DMS 273 (cell line): ENCODE data around the gene SUPT3H.

Experiments
- DNase-seq: peaks from one replicate; lab custom pipeline; 2025; ENCODE audit not compliant: unreplicated experiment; lab: John Stamatoyannopoulos, UW

The SUPT3H gene

DNA sequence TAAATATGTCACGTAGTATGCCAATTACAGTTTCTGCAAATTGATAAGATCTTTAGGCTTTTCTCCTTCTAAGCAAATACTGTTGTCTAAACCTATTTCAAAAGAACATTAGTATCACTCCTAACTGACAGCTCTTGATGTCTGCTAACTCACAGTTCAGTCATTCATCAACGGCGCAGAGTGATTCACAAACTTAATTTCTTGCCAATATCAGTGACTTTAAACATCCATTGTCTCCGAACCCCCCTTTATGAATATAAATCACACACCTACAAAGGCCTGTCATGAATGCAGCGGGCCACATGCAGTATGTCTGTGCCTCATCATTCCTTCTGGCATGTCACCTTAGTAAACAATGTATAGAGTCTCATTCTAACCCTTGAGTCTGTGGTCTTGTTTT is 569.6 kb downstream of the SUPT3H start:
- no peak for DNase-seq

DNA sequence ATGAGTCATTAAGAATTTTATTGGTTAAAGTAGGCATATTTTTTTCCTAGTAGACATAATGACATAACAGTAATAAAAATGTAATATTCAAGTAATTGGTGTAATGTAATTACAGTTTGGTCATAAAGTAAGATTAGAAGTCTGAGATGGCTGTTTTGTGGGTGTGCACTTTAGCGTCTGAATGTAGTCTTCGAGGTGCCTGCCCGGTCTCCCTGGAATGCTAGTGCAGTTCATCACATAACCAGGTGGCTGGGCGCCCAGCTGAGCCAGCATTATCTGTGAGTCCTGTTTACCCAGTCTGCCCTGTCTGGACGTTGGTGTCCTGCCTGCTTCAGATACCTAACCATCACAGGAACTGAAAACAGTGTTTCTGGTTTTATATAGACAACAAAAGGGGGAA is 571.1 kb downstream of the SUPT3H start:
- peak; percentile 2 for DNase-seq

DNA sequence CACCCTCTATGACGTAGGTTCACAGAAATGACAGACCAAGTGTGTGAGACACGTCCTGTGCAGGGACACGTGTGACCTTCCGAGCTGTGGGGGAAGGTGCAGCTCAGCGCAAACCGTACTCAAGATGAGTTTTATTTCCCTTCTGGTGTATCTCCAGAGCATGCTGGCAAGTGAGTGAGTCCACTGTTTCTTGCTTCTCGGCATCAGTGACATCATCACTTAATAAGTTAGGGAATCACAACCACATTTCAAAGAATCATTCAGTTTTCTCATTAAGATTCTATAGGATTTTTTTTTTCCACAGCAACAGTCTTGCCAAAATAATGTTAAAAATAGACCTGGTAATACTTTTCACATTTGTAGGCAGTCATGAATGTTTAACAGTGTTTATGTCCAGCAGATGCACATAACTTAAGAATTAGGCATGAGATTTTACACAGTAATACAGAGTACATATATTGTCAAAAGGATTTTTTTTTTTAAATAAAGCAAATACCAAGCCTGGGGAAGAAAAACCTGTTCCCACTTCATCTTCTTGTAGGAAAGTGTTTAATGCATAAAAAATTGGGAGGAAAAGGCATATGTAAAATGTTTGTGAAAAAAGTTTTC is 572.4 kb downstream of the SUPT3H start:
- no peak for DNase-seq

- DNase-seq, result no peak
Observed at GRCh38 chr6:44804546-44805159, 573.1 kb downstream of the SUPT3H start.

GRCh38 chr6:44804016-44804415 is 573.7 kb downstream of the SUPT3H start:
- DNase-seq, result no peak

- peak; percentile 31 for DNase-seq
Observed at GRCh38 chr6:44800784-44801592, 576.7 kb downstream of the SUPT3H start.

- peak; percentile 80 for DNase-seq
Observed at GRCh38 chr6:44800171-44800783, 577.5 kb downstream of the SUPT3H start.

DNA sequence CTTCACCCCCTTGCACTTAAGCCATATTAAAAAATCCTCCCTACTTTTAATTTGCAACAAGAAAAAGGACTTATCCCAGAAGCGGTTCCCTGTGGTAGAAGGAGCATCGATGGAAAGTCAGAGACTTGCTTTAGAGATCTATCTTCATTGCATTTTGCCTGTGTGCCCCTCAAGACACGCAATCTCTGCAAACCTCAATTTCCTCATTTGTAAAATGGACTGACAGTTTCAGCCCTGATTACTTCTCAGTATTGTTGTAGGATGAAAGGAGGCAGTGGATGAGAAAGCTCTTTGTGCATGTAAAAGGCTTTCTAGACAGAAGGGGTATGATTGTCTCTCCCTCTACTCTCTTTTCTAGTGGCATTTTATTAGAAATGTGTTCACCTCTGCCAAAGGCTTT is 580.0 kb downstream of the SUPT3H start:
- no peak for DNase-seq

GRCh38 chr6:44795326-44795725 is 582.4 kb downstream of the SUPT3H start:
- no peak for DNase-seq

- no peak for DNase-seq
Observed at GRCh38 chr6:44789806-44790205, 587.9 kb downstream of the SUPT3H start.

DNA sequence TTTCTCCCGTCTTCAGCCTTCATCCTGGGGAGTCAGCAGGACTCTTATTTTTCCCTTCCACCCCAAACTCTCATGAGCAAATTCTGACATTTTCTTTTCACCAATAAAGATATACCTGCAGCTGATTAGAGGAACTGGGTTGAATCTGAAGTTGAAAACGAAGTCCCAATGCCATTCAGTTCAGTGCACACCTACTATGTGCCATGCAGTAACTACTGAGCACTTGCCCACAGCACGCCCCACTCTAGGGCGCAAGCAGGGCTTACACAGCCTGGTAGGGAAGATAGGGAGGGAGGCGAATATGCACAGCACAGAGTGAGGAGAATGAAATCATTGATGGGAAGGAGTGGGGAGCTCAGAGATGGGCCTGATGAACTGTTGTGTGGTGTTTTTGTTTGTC is 588.7 kb downstream of the SUPT3H start:
- DNase-seq, result no peak

GRCh38 chr6:44788387-44788981 is 589.2 kb downstream of the SUPT3H start:
- no peak for DNase-seq

DNA sequence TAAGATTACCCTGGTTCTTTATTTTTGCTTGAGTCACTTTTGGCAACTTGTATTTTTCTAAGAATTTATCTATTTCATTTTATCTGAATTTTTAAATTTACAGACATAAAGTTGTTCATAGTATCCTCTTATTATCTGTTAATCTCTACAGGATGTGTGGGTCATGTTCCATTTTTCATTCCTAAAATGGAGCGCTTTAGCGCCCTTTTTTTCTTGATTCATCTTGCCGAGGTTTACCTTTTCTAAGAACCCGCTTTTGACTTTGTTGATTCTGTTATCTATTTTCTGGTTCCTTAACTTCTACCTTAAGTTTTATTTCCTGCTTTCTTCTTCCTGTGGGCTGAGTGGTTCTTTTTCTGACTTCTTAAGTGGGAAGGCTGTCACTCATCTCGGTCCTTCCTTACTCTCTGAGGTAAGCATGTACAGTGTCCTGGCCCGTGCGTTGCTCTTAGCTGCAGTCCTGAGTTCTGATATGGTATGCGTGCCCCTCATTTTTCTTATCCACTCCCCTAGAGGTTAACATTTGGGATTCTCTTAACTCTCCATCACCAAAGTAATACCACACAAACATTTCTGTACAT is 590.4 kb downstream of the SUPT3H start:
- no peak for DNase-seq

GRCh38 chr6:44785130-44785529 is 592.6 kb downstream of the SUPT3H start:
- DNase-seq, result no peak

- no peak for DNase-seq
Observed at GRCh38 chr6:44784195-44784594, 593.5 kb downstream of the SUPT3H start.

DNA sequence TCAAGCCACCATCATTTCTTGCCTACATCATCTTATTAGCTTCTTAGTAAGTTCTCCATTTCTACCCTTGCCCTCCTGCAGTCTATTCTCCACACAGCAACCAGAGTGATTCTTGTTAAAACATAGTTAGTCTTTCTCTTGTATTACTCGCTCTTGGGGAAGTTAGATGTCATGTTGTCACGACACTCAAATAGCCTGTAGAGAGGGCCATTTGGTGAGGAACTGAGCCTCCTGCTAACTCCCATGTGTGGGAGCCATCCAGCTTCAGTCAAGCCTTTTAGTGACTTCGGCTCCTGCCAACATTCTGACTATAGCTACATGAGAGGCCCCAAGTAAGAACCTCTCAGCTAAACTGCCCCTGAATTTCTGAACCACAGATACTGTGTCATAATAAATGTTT is 594.8 kb downstream of the SUPT3H start:
- DNase-seq, result no peak

DNA sequence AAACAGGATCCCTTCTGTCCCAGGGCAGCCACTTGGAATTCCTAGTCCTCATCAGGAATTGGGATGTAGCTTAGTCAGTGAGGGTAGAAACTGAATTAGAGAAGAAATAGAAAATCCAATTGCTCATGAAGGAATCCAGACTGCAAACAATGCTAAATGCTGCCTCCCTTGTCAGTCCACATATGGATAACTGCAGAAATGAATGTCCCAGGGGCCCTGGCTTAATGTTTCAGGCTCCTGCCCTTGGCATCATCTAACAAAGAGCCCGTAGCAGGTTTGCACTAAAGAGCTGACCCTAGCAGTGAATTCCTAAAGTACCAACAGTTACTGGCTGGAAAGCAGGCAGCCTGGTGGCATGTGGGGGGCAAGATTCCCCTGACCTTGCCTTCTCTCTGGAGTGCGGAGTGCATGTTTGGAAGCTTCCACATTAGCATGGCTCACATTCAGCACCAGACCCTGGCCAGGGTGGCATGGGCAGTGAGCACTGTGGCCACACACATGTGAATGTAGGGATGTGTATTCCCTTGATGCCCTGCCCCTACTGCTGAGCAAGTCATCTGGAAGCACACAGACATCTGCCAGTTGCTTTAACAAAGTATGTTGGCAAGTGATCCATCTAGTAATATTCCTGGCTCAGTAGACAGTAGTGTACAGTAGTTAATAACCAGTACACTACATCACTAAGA is 595.7 kb downstream of the SUPT3H start:
- DNase-seq, result no peak

- no peak for DNase-seq
Observed at GRCh38 chr6:44780161-44780560, 597.6 kb downstream of the SUPT3H start.

DNA sequence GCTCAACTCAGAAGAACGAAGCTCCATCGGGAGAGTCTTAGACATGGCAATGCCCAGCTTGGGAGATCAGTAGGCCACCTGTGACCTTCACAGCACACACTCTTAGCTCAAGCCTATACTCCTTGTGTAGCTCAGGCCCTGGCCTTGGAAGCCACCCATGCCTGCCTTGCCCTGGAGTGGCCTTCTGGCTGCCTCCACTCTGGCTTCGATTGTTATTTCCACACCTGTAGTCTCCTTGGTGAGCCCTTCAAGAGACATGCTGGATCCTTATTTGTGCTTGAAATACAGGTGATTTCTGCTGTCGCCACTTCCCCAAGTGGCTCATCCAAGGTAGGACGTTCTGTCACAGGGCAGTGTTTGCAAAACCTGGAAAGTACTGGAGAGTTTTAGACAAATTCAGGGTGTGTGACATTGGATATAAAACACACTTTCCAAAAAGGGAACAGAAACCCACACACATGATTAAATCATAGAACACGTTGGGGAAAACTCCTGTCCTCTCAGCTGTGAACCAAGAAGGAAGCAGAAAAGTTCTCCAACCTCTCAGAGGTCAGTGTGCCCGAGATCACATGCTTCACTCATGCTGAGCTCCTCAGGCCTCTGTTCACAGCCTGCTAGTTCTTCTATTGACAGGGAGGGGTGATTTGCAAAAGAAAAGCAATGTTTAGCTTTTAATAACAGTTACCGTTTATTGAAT is 598.5 kb downstream of the SUPT3H start:
- DNase-seq, result no peak
